HG03354 (cell line): ENCODE measurements around the gene PERM1.
"Not testable (repeated sequence)": the region's sequence is repeated elsewhere in the genome, so short reads cannot be mapped to it uniquely, and the experiment has no call there.

Experiments
- ATAC-seq: cut with Tn5 transposase; IDR thresholded peaks from one replicate; pipeline ENCODE4 v1.9.1; 2021; ENCODE audit warnings: mild to moderate bottlenecking; ENCODE audit not compliant: unreplicated experiment, poor library complexity, severe bottlenecking

PERM1 gene

GRCh38 chr1:981955-982558 is at the start of gene PERM1:
Gene PERM1 (minus strand): TSS chr1:982093. CDS start chr1:981029, 1,064 bp downstream.
- no peak for ATAC-seq

- not testable (repeated sequence) for ATAC-seq
These were observed 49.2 kb upstream of the PERM1 start for GRCh38 chr1:1030867-1031658.

- no peak for ATAC-seq
These were observed 45.9 kb upstream of the PERM1 start for GRCh38 chr1:1027791-1028190.

- ATAC-seq = no peak
These were observed 44.9 kb upstream of the PERM1 start for GRCh38 chr1:1026599-1027413.

GRCh38 chr1:1025730-1026129 is 43.8 kb upstream of the PERM1 start:
- ATAC-seq = no peak

GRCh38 chr1:1024771-1025699 is 43.1 kb upstream of the PERM1 start:
- ATAC-seq = no peak

GRCh38 chr1:1024149-1024770 is 42.4 kb upstream of the PERM1 start:
- no peak for ATAC-seq

GRCh38 chr1:1023700-1024099 is 41.8 kb upstream of the PERM1 start:
- no peak for ATAC-seq

- ATAC-seq = no peak
These were observed 40.6 kb upstream of the PERM1 start for GRCh38 chr1:1022302-1023009.

- no peak for ATAC-seq
These were observed 40.0 kb upstream of the PERM1 start for GRCh38 chr1:1021920-1022259.

- no peak for ATAC-seq
These were observed 39.4 kb upstream of the PERM1 start for GRCh38 chr1:1021010-1021919.

GRCh38 chr1:1020415-1021009 is 38.6 kb upstream of the PERM1 start:
- peak; percentile 20 for ATAC-seq

GRCh38 chr1:1020000-1020404 is 38.1 kb upstream of the PERM1 start, which contains the start of gene AGRN:
Gene AGRN (plus strand): TSS chr1:1020120. CDS start chr1:1020173, 53 bp downstream.
- ATAC-seq = peak; percentile 28

- peak; percentile 63 for ATAC-seq
These were observed 37.5 kb upstream of the PERM1 start for GRCh38 chr1:1019122-1019999.

- not testable (repeated sequence) for ATAC-seq
These were observed 36.4 kb upstream of the PERM1 start for GRCh38 chr1:1018321-1018685.
